Natural killer cell (primary cell): ENCODE results near the gene ESR2. TPM values are rescaled to one million over a fixed set of nuclear protein-coding genes. Genes with fewer than 3 reads are reported as not detected.
"Not testable (repeated sequence)": the region's sequence is repeated elsewhere in the genome, so short reads cannot be mapped to it uniquely, and the experiment has no call there.

Source experiments
- ATAC-seq, 3 donors: fragments of 150-1000 bp in 2 of 3; fragments of 200-7000 bp in 1 of 3; cut with Tn5 transposase; 1 replicate in 1 of 3; 2 replicates in 2 of 3; pipeline ENCODE4 v1.10.0; 2021; ENCODE audit warnings: mild to moderate bottlenecking in 2 of 3, moderate library complexity in 2 of 3
- DNase-seq, 2 donors: peaks; one replicate each; pipeline versions ENCODE4 v3.0.0 to v3.0.0-alpha.2; 2013 to 2021; ENCODE audit warnings: mixed read lengths in 1 of 2
- H3K27ac ChIP-seq: one replicate; pipeline ENCODE4 v1.5.1; 2013; ENCODE audit warnings: mild to moderate bottlenecking, low read length
- H3K27me3 ChIP-seq: one replicate; pipeline ENCODE4 v1.6.1; 2013; ENCODE audit warnings: low read length; ENCODE audit not compliant: control insufficient read depth, insufficient read depth
- H3K36me3 ChIP-seq: one replicate; pipeline ENCODE4 v1.6.1; 2013; ENCODE audit warnings: low read length; ENCODE audit not compliant: control insufficient read depth, insufficient read depth
- H3K4me1 ChIP-seq: one replicate; pipeline ENCODE4 v1.6.1; 2013; ENCODE audit warnings: low read length; ENCODE audit not compliant: control insufficient read depth, insufficient read depth
- H3K4me3 ChIP-seq: one replicate; pipeline ENCODE4 v1.5.1; 2013; ENCODE audit warnings: low read length
- H3K9me3 ChIP-seq: one replicate; pipeline ENCODE4 v1.6.1; 2013; ENCODE audit warnings: low read length; ENCODE audit not compliant: control insufficient read depth, insufficient read depth
- H3K27ac Mint-ChIP-seq, 2 donors: one replicate each; pipeline ENCODE4 v1.8.0; 2022; ENCODE audit warnings: mild to moderate bottlenecking in 2 of 2, mixed read lengths in 2 of 2, moderate library complexity in 1 of 2
- H3K27me3 Mint-ChIP-seq, 2 donors: one replicate each; pipeline ENCODE4 v1.8.0; 2022; ENCODE audit warnings: low read depth in 2 of 2, mixed read lengths in 2 of 2
- H3K36me3 Mint-ChIP-seq: one replicate; pipeline ENCODE4 v1.8.0; 2022; ENCODE audit warnings: mixed read lengths
- H3K4me1 Mint-ChIP-seq, 2 donors: one replicate each; pipeline ENCODE4 v1.8.0; 2022; ENCODE audit warnings: mixed read lengths in 2 of 2
- H3K4me3 Mint-ChIP-seq: one replicate; pipeline ENCODE4 v1.8.0; 2022; ENCODE audit warnings: mild to moderate bottlenecking, moderate library complexity, mixed read lengths
- H3K9me3 Mint-ChIP-seq, 2 donors: one replicate each; pipeline ENCODE4 v1.8.0; 2022; ENCODE audit warnings: mixed read lengths in 2 of 2
- CTCF ChIP-seq: fragments of 200-600 bp; IDR thresholded peaks from one replicate; pipeline ENCODE4 v1.8.0; 2022; ENCODE audit warnings: antibody characterized with exemption
- WGBS: methylation state at CpG from one replicate; pipeline ENCODE4 v1.1.7; 2013; ENCODE audit warnings: missing lambda C conversion rate; ENCODE audit not compliant: insufficient coverage; 5-methylcytosine and 5-hydroxymethylcytosine counted together
- intact Hi-C: fragments of 100-400 bp; cut with micrococcal nuclease; formaldehyde crosslinking; loops from one replicate; pipeline ENCODE4 v1.14.2; 2022
- total RNA-seq, 4 donors: library from RNA; stranded (reverse); fragments of 120-200 nt in 1 of 4; gene quantifications; one replicate each; pipeline versions ENCODE4 v1.2.3 to v1.2.4, GENCODE V29; 2013 to 2022

The ESR2 gene
- total RNA-seq, 3 donors from 2014 or later (not counting 1 experiment from before 2014, with no cell fraction given), result 0.53 TPM; not detected in 2

GRCh38 chr14:64053694-64054669 lies 240.2 kb downstream of the ESR2 start:
- no peaks in the 10 kb centered on the region for H3K9me3 ChIP-seq
- H3K27me3 Mint-ChIP-seq, result no peaks in the 10 kb centered on the region
- H3K27ac ChIP-seq, result no peak overlapping the region
- WGBS, result 78% methylated on average over 9 of the region's 10 CpGs
- peak overlapping the region in 1 of 2 donors; percentile 29 for H3K27ac Mint-ChIP-seq
- H3K27me3 ChIP-seq, result no peaks in the 10 kb centered on the region
- H3K36me3 ChIP-seq, result peaks cover 41% of the 10 kb centered on the region
- no peak overlapping the region for H3K4me3 ChIP-seq
- peaks cover 38% of the 10 kb centered on the region for H3K36me3 Mint-ChIP-seq
- H3K4me1 ChIP-seq, result no peaks in the 10 kb centered on the region
- H3K4me3 Mint-ChIP-seq, result no peak overlapping the region
- intact Hi-C loops, result no loop called here
- H3K4me1 Mint-ChIP-seq, result peaks cover under 1 to 32% of the 10 kb centered on the region in 2 donors
- no peak for TF ChIP-seq CTCF
- H3K9me3 Mint-ChIP-seq, result no peaks in the 10 kb centered on the region
- ATAC-seq (no peak), DNase-seq (no peak)

GRCh38 chr14:64049616-64050381 lies 244.4 kb downstream of the ESR2 start:
- peaks cover 19% of the 10 kb centered on the region for H3K36me3 Mint-ChIP-seq
- intact Hi-C loops, result no loop called here
- Histone ChIP-seq H3K27ac (no peak overlapping the region), H3K36me3 (peaks cover 45% of the 10 kb centered on the region), H3K4me3 (no peak overlapping the region), H3K4me1 (no peaks in the 10 kb centered on the region), H3K9me3 (no peaks in the 10 kb centered on the region), H3K27me3 (no peaks in the 10 kb centered on the region)
- 95% methylated on average over 2 of the region's 2 CpGs for WGBS
- no peak for TF ChIP-seq CTCF
- H3K4me3 Mint-ChIP-seq, result no peak overlapping the region
- H3K4me1 Mint-ChIP-seq, result peaks cover under 1 to 14% of the 10 kb centered on the region in 2 donors
- no peak for ATAC-seq
- DNase-seq, result no peak
- H3K27ac Mint-ChIP-seq, result no peak overlapping the region
- H3K27me3 Mint-ChIP-seq, result no peaks in the 10 kb centered on the region
- H3K9me3 Mint-ChIP-seq, result no peaks in the 10 kb centered on the region

GRCh38 chr14:64045091-64045490 lies 249.1 kb downstream of the ESR2 start:
- Mint-ChIP-seq H3K27ac (peak overlapping the region in 1 of 2 donors; percentile 20), H3K4me3 (no peak overlapping the region), H3K9me3 (peaks cover 0 to 5% of the 10 kb centered on the region in 2 donors), H3K36me3 (peaks cover 15% of the 10 kb centered on the region), H3K4me1 (peaks cover 15 to 16% of the 10 kb centered on the region in 2 donors), H3K27me3 (no peaks in the 10 kb centered on the region)
- Histone ChIP-seq H3K36me3 (peaks cover 16% of the 10 kb centered on the region), H3K9me3 (peaks cover 4% of the 10 kb centered on the region), H3K4me3 (no peak overlapping the region), H3K27me3 (no peaks in the 10 kb centered on the region), H3K27ac (no peak overlapping the region), H3K4me1 (no peaks in the 10 kb centered on the region)
- ATAC-seq (no peak), DNase-seq (no peak)
- no peak for TF ChIP-seq CTCF
- WGBS, result 76% methylated on average over 2 of the region's 2 CpGs
- intact Hi-C loops, result no loop called here

- 96% methylated on average over 6 of the region's 6 CpGs for WGBS
- H3K9me3 Mint-ChIP-seq, DNase-seq, H3K27ac ChIP-seq, H3K27me3 ChIP-seq, H3K4me3 Mint-ChIP-seq, H3K9me3 ChIP-seq, intact Hi-C loops, H3K27me3 Mint-ChIP-seq, H3K4me3 ChIP-seq, ATAC-seq, H3K36me3 ChIP-seq, H3K4me1 ChIP-seq: not testable (repeated sequence)
- Mint-ChIP-seq H3K4me1 (peaks cover 15 to 28% of the 10 kb centered on the region in 2 donors), H3K27ac (peak overlapping the region in 1 of 2 donors; percentile 34), H3K36me3 (peaks cover 15% of the 10 kb centered on the region)
Measured at GRCh38 chr14:64043296-64043695, 250.9 kb downstream of the ESR2 start.
